Measurements from ENCODE around the gene CRYBG3. TPM values are rescaled to one million over a fixed set of nuclear protein-coding genes. Genes with fewer than 3 reads are reported as not detected.

The CRYBG3 gene
- total and polyA plus RNA-seq, 2 experiments from 2014 or later: 2.7 to 20.9 TPM

DNA sequence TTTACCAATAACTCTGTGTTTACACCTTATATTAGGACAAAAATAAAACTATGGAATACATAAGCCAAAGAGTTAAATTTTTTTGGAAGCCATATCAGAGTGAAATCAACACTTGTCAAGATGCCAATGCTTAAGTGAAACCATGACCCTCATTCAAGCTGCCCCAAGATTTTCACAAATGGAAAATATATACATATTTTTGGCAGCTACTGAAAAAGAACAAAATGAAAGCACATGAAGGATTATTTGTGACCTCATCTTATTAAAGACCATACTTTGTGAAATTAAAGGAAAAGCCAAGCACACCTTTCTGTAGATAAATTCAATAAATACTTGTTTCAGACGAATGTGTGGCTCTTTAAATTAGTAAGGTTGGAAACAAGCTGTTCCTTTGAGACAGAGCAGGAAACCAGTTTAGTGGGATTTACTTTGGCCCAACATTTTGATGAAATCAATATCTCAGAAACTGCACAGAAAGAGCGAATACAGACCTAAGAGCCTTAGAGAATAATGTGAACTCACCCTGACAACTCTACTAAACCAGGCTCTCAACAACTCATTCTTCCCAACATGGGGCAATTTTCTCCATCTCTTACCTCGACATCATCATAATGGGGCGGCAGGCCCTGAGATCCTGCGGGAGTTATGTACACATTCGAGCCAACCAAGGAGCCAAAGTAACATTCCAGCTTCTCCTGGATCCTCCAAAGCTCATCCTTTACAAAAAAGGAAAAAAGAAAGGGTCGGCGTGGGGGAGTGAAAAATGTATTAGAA is 139.4 kb downstream of the CRYBG3 start:
- TF ChIP-seq, protein P1, sequence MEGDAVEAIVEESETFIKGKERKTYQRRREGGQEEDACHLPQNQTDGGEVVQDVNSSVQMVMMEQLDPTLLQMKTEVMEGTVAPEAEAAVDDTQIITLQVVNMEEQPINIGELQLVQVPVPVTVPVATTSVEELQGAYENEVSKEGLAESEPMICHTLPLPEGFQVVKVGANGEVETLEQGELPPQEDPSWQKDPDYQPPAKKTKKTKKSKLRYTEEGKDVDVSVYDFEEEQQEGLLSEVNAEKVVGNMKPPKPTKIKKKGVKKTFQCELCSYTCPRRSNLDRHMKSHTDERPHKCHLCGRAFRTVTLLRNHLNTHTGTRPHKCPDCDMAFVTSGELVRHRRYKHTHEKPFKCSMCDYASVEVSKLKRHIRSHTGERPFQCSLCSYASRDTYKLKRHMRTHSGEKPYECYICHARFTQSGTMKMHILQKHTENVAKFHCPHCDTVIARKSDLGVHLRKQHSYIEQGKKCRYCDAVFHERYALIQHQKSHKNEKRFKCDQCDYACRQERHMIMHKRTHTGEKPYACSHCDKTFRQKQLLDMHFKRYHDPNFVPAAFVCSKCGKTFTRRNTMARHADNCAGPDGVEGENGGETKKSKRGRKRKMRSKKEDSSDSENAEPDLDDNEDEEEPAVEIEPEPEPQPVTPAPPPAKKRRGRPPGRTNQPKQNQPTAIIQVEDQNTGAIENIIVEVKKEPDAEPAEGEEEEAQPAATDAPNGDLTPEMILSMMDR (IDR thresholded peaks at IDR 0.05; ENCODE audit: low read depth, low read length): no peak
- no peak overlapping the region for H3K27ac ChIP-seq
- H3K4me1 ChIP-seq (ENCODE audit: low read depth): no peaks in the 10 kb centered on the region
- H3K4me3 ChIP-seq: no peak overlapping the region
- DNase-seq (ENCODE audit: low read depth in 1 of 2, low spot score in 1 of 2): no peak
- H3K36me3 ChIP-seq: no peaks in the 10 kb centered on the region
- no peaks in the 10 kb centered on the region for H3K27me3 ChIP-seq
- H3K9me3 ChIP-seq (ENCODE audit: low read depth): no peaks in the 10 kb centered on the region

DNA sequence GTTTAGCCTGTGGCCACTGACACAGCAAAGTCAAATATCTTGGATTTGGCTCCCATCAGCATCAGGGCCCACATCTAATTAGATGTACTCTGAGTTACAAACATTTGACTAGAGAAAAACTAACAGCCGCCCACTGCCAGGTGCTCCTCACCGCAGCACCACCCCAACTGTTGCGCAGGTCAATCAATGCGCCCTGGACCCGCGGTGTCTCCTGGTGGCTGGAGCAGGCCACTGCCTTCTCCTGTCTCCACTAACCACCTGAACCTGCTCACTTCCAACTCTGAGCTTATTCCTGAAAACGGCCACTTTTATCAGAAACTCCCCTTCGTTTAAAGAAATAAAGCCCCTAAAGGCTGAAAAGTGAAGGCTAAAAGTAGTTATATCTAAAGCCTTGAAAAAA is 146.2 kb downstream of the CRYBG3 start:
- H3K27me3 ChIP-seq: no peaks in the 10 kb centered on the region
- H3K36me3 ChIP-seq: no peaks in the 10 kb centered on the region
- no peaks in the 10 kb centered on the region for H3K4me1 ChIP-seq (ENCODE audit: low read depth)
- H3K4me3 ChIP-seq: no peak overlapping the region
- no peaks in the 10 kb centered on the region for H3K9me3 ChIP-seq (ENCODE audit: low read depth)
- TF ChIP-seq, protein P1 (IDR thresholded peaks at IDR 0.05; ENCODE audit: low read depth, low read length): no peak
- H3K27ac ChIP-seq: no peak overlapping the region
- DNase-seq (ENCODE audit: low read depth in 1 of 2, low spot score in 1 of 2): no peak

DNA sequence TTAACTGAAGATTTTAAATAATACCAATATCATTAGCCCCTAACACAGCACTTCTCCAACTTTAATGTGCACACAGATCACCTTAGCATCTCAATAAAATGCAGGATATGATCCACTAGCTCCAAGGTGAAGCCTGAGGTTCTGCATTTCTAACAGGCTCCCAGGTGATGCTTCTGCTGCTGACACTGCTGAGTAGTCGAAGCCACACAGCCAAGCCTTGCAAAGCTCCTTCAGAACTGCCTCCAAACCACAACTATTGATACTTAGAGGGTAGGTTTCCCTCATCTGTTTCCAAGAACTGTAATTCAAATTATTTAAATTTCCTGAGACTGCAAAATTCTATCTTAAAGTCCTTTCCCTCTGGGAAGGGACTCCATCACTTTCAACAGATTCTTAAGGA is 146.6 kb downstream of the CRYBG3 start:
- no peaks in the 10 kb centered on the region for H3K27me3 ChIP-seq
- no peak for DNase-seq (ENCODE audit: low read depth in 1 of 2, low spot score in 1 of 2)
- H3K27ac ChIP-seq: no peak overlapping the region
- no peaks in the 10 kb centered on the region for H3K36me3 ChIP-seq
- TF ChIP-seq, protein P1 (IDR thresholded peaks at IDR 0.05; ENCODE audit: low read depth, low read length): no peak
- no peak overlapping the region for H3K4me3 ChIP-seq
- no peaks in the 10 kb centered on the region for H3K9me3 ChIP-seq (ENCODE audit: low read depth)
- H3K4me1 ChIP-seq (ENCODE audit: low read depth): no peaks in the 10 kb centered on the region

DNA sequence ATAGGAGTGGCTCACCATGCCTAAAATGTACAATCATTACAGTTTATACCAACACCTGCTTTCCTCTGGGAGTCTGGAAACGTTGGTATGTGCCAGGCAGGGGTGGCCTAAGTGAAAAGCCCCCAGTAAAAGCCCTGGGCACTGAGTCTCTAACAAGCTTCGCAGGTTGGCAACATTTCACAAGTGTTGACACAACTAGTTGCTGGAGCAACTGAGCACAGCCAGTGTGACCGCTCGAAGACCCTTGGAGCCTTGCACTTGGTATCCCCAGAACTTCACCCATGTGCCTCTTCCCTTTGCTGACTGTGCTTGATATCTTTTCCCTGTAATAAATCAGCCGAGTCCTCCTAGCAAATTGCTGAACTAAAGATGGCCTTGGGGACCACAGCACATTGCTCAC is 147.7 kb downstream of the CRYBG3 start:
- Histone ChIP-seq H3K36me3 (no peaks in the 10 kb centered on the region), H3K4me3 (no peak overlapping the region), H3K27me3 (peaks cover 4% of the 10 kb centered on the region), H3K4me1 (ENCODE audit: low read depth) (no peaks in the 10 kb centered on the region), H3K9me3 (ENCODE audit: low read depth) (no peaks in the 10 kb centered on the region), H3K27ac (no peak overlapping the region)
- DNase-seq (ENCODE audit: low read depth in 1 of 2, low spot score in 1 of 2): no peak
- TF ChIP-seq, protein P1 (IDR thresholded peaks at IDR 0.05; ENCODE audit: low read depth, low read length): no peak

DNA sequence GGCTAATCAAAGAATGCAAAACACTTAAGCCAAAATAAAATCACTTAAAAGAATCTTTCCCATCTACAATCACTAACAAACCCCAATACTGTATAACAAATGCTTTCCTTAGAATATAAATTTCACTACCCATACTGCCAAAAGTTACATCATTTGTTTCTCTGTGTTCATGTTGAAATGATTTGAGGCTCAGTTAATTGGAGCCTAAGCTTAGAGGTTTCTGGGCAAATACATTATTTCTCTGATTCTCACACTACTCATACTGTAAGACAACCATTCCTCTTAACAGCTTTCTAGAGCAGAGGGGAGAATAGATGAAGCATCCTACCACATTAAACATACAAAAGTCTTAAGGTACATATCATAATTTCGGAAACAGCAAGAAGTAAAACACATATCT is 148.3 kb downstream of the CRYBG3 start:
- TF ChIP-seq, protein P1 (IDR thresholded peaks at IDR 0.05; ENCODE audit: low read depth, low read length): no peak

More for the DNA sequence above, 148.3 kb downstream of the CRYBG3 start:
- no peak for DNase-seq (ENCODE audit: low read depth in 1 of 2, low spot score in 1 of 2)
- H3K4me3 ChIP-seq: no peak overlapping the region
- H3K27me3 ChIP-seq: peaks cover 4% of the 10 kb centered on the region
- H3K27ac ChIP-seq: no peak overlapping the region
- H3K36me3 ChIP-seq: no peaks in the 10 kb centered on the region
- no peaks in the 10 kb centered on the region for H3K9me3 ChIP-seq (ENCODE audit: low read depth)
- no peaks in the 10 kb centered on the region for H3K4me1 ChIP-seq (ENCODE audit: low read depth)

Measured in cardiac muscle cell (in vitro differentiated cells and primary cell).